PFSK-1 (cell line): ENCODE measurements around the gene FOXK1.

Source experiments
- POLR2AphosphoS5 ChIP-seq: IDR thresholded peaks from 2 replicates; pipeline ENCODE4 v1.6.1; 2012; ENCODE audit warnings: low read depth, mild to moderate bottlenecking, control low read depth, low read length, moderate library complexity
- REST ChIP-seq, 2 experiments: IDR thresholded peaks; 2 replicates each; pipeline versions ENCODE4 v1.6.1 to v1.8.0; 2011 to 2012; ENCODE audit warnings: low read depth in 2 of 2, low read length in 2 of 2, control low read depth in 1 of 2, inconsistent platforms in 1 of 2, mild to moderate bottlenecking in 1 of 2, moderate library complexity in 1 of 2; ENCODE audit not compliant: insufficient read depth in 1 of 2
- SIN3A ChIP-seq: IDR thresholded peaks from 2 replicates; pipeline ENCODE4 v1.6.1; 2012; ENCODE audit warnings: mild to moderate bottlenecking, low read length, moderate library complexity, borderline replicate concordance; ENCODE audit not compliant: insufficient read depth

GRCh38 chr7:4687956-4688355 is 5.9 kb downstream of the FOXK1 start:
- TF ChIP-seq SIN3A (no peak), REST (IDR thresholded peaks at IDR 0.05; ENCODE audit: insufficient read depth in 1 of 2, low read depth in 2 of 2, low read length in 2 of 2) (no peak), POLR2AphosphoS5 (no peak)
